OCI-LY1 (cell line): Measurements from ENCODE around the gene MPHOSPH6.

Source experiments
- EZH2 ChIP-seq: fragments of 200-600 bp; sonication (generic), shearing (Covaris generic); IDR thresholded peaks from 2 replicates; pipeline ENCODE4 v1.8.0; 2017; ENCODE audit warnings: borderline replicate concordance, mixed run types, mild to moderate bottlenecking, antibody characterized with exemption, low read length, moderate library complexity, mixed read lengths
- TF ChIP-seq, protein P1 (sequence below): fragments of 200-600 bp; sonication (generic), shearing (Covaris generic); IDR thresholded peaks from 2 replicates; pipeline ENCODE4 v1.5.1; 2017; ENCODE audit warnings: mild to moderate bottlenecking, antibody characterized with exemption, low read length, moderate library complexity, mixed read lengths

DNA sequence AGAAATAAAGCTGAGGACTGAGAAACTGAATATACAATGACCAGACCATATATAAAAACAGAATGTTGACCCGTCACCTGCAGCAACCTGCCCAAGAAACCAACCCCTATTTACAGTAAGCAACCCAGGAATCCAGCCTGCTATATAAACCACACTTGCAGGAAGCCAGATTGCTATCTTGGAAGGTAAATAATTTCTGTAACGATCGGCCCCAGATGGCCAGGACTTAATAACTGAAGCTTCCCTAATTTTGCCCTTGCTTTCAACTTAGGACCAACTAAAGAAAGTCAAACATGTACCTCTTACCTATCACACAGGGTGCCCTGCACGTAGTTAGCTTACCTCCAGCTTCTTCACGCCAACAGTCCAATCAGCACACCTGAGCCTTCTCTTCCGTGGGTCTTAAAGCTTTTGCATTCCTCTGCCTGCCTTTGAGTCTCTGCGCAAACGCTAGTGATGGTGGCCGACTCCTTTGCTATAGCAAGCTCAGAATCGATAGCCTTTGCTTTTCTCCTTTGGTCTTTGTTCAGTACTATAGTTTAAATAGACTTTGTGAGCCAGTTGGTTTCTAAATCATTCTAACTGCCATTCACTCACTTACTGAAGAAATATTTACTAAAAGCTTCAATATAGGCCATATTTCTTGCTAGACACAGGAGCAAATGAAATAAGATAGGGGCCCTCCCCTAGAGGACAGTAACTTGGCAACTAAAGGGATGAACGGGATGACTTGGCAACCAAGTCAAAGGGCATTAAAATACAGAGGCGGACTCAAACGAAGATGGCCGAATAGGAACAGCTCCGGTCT lies 31.3 kb downstream of the MPHOSPH6 start:
- TF ChIP-seq, protein P1, sequence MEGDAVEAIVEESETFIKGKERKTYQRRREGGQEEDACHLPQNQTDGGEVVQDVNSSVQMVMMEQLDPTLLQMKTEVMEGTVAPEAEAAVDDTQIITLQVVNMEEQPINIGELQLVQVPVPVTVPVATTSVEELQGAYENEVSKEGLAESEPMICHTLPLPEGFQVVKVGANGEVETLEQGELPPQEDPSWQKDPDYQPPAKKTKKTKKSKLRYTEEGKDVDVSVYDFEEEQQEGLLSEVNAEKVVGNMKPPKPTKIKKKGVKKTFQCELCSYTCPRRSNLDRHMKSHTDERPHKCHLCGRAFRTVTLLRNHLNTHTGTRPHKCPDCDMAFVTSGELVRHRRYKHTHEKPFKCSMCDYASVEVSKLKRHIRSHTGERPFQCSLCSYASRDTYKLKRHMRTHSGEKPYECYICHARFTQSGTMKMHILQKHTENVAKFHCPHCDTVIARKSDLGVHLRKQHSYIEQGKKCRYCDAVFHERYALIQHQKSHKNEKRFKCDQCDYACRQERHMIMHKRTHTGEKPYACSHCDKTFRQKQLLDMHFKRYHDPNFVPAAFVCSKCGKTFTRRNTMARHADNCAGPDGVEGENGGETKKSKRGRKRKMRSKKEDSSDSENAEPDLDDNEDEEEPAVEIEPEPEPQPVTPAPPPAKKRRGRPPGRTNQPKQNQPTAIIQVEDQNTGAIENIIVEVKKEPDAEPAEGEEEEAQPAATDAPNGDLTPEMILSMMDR, result no peak
- TF ChIP-seq EZH2, result no peak
